Glomerular visceral epithelial cell (primary cell): Measurements from ENCODE around the gene MAD1L1.
"Not testable (repeated sequence)": the region's sequence is repeated elsewhere in the genome, so short reads cannot be mapped to it uniquely, and the experiment has no call there.

Experiments used
- DNase-seq: peaks from one replicate; pipeline ENCODE4 v3.0.0-alpha.2; 2016; ENCODE audit errors: extremely low spot score

MAD1L1 gene

GRCh38 chr7:2045559-2046405 is 187.0 kb downstream of the MAD1L1 start:
- no peak for DNase-seq

- DNase-seq: no peak
Measured at GRCh38 chr7:2044883-2045471, 187.8 kb downstream of the MAD1L1 start.

GRCh38 chr7:2044311-2044882 is 188.3 kb downstream of the MAD1L1 start:
- no peak for DNase-seq

DNA sequence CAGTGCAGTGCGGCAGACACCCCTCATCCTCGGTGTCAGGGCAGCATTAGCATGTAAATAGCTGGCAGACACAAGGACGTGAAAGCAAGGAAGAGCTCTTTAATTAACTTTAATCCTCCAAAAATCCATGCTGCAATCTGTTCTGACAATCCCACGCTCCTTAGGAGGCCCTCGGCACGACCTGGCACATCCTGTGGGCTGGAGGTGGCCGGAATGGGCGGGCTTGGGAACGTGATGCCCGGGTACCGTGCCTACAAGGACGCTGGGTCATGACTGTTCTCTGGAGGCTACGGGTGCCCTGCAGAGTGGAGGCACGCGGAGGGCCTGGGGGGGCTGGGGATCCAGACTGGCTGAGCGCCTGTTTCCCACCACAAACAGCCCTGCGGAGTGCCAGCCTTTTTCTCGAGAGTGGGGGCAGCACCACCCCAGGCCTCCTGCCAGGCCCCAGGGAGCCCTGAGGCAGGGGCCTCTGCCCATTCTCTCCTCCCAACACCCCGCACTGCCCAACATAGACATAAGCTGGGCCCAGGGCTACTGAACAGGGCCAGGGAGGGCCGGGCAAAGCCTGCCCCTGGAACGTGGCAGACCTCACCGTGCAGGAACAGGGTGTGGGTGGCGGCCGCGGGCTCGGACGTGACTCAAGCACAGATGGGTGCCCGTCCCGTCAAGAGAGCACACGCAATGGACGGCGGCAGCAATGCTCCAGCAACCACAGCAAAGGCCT is 189.3 kb downstream of the MAD1L1 start:
- DNase-seq: no peak

GRCh38 chr7:2042650-2043049 is 190.1 kb downstream of the MAD1L1 start:
- DNase-seq: no peak

DNA sequence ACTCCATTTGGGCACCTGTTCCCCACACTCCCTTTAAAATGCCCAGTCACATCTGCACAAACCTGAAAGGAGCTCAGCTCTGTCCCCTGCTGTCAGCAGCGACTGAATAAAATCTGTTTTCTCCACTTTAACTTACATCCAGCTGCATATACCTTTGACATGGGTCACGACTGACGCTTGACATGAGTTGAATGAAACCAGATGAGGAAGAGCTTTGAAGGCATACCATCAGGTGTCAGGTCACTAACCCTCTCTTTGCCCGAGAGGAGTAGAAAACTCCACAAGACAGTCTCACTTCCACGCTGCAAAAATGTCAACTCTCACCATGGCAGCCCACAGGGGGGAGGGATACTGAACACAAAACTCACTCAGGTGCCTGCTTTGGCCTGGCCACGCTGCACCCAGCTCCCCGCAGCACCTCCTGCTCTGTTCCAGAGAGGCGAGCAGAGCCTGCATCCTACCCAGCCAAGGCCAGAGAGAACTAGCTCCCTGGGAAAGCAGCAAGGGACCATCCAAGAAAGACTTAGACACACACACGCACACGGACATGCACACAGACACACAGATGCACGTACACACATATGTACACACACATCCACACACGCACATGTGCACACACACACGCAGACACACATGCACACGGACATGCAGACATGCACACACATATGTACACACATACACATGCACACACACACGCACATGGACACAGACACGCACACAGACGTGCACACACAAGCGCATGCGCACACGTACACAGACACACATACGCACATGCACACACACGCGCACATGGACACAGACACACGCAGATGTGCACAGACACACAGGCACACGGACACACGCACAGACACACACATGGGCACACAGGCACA is 191.0 kb downstream of the MAD1L1 start:
- no peak for DNase-seq

GRCh38 chr7:2040893-2041270 is 191.9 kb downstream of the MAD1L1 start:
- DNase-seq: no peak

DNA sequence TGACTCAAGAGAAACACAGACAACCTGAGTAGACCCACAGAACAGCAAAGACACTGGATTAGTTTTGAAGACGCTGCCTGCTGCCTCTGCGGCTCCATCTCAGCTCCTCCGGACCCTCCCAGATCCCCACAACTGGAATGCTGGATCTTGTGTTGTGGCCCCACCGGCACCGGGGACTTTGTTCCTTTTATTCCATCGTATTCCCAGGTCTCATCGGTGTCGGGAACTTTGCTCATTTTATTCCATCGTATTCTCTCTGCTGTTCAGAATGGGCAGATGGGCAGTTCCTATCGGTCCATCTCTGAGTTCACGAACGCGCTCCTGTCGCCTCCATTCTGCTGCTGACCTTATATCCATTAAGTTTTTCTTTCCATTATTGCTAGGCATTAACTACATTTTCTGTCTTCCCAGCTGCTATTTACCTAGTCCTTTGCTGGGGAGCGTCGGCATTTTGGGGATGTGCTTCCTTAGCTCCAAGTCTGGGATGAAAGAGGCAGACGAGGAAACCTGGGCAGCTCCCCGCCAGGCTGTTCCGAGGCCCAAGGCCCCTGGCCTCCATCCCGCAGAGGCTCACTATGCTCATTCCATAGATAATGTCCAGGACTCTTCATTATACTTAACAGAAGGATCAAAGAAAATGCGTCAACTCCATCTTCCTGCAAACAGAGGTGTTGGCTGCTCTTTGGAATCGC is 192.4 kb downstream of the MAD1L1 start:
- DNase-seq: no peak

- no peak for DNase-seq
Measured at GRCh38 chr7:2038931-2039728, 193.6 kb downstream of the MAD1L1 start.

GRCh38 chr7:2037808-2038522 is 194.8 kb downstream of the MAD1L1 start:
- DNase-seq: no peak

- DNase-seq: no peak
Measured at GRCh38 chr7:2037301-2037807, 195.4 kb downstream of the MAD1L1 start.

DNA sequence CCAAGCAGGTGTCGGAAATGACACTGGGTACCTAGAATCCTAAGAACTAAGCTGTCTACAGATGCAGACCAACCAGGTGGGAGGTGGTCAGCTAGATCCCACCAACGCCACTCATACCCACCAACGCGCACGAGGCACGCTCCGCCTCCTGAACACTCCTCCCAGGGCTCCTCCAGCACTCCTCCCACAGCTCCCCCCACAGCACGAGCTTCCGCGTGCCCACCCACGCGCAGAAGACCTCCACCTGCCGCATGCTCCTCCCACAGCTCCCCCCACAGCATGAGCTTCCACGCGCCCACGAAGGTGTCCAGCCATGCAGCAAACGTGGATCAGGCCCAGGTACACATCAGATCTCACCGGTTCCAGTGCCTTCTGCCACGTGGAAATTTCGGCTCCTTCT is 196.0 kb downstream of the MAD1L1 start:
- DNase-seq: no peak

DNA sequence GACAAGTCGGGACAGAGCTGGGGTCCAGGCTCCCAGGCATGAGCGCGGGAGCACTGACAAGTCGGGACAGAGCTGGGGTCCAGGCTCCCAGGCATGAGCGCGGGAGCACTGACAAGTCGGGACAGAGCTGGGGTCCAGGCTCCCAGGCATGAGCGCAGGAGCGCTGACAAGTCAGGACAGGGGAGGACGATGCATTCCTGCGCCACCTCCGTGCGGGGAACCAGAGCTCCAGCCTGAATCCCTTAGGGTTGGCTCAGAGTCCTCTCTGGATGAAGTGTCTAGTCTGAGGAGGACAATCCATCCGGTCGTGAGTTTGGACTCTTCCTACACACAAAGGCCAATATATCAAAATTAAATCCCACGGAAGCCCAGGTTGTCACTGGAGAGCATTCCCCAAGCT is 196.5 kb downstream of the MAD1L1 start:
- DNase-seq: not testable (repeated sequence)

- no peak for DNase-seq
Measured at GRCh38 chr7:2034291-2035201, 198.2 kb downstream of the MAD1L1 start.

- no peak for DNase-seq
Measured at GRCh38 chr7:2033586-2034135, 199.1 kb downstream of the MAD1L1 start.

- DNase-seq: no peak
Measured at GRCh38 chr7:2032876-2033407, 199.8 kb downstream of the MAD1L1 start.
